Activated CD4-positive, alpha-beta T cell treated with anti-CD3 and anti-CD28 coated beads, Interleukin-2, amount 10 ng/mL, durations not matched to agents 24 days and 14 days (primary cell): Measurements from ENCODE around the gene GAB2. TPM values are rescaled to one million over a fixed set of nuclear protein-coding genes. Genes with fewer than 3 reads are reported as not detected.

Source experiments
- DNase-seq: peaks from one replicate; pipeline ENCODE4 v3.0.0; 2022
- H3K27ac Mint-ChIP-seq: one replicate; pipeline ENCODE4 v1.8.0; 2022; ENCODE audit warnings: mild to moderate bottlenecking, mixed read lengths
- H3K27me3 Mint-ChIP-seq: one replicate; pipeline ENCODE4 v1.8.0; 2022; ENCODE audit warnings: mixed read lengths
- H3K36me3 Mint-ChIP-seq: one replicate; pipeline ENCODE4 v1.8.0; 2022; ENCODE audit warnings: low read depth, mild to moderate bottlenecking, mixed read lengths
- H3K4me1 Mint-ChIP-seq: one replicate; pipeline ENCODE4 v1.8.0; 2021; ENCODE audit warnings: mixed read lengths
- H3K4me3 Mint-ChIP-seq: one replicate; pipeline ENCODE4 v1.8.0; 2022; ENCODE audit warnings: mild to moderate bottlenecking, moderate library complexity, mixed read lengths
- H3K9me3 Mint-ChIP-seq: one replicate; pipeline ENCODE4 v1.8.0; 2021; ENCODE audit warnings: mixed read lengths
- intact Hi-C: fragments of 100-400 bp; cut with micrococcal nuclease; formaldehyde crosslinking; loops from one replicate; pipeline ENCODE4 v1.15.1; 2023
- total RNA-seq: library from RNA; stranded (reverse); gene quantifications from 2 replicates; pipeline ENCODE4 v1.2.3, GENCODE V29; 2022

Gene GAB2
- total RNA-seq, 1 donor from 2014 or later: 16.1 TPM

GRCh38 chr11:78217650-78218541, 199.7 kb downstream of the GAB2 start:
- Mint-ChIP-seq H3K4me3 (no peak overlapping the region), H3K27ac (no peak overlapping the region), H3K4me1 (peaks cover 22% of the 10 kb centered on the region), H3K9me3 (no peaks in the 10 kb centered on the region), H3K36me3 (peaks cover 53% of the 10 kb centered on the region), H3K27me3 (no peaks in the 10 kb centered on the region)
- no peak for DNase-seq
- intact Hi-C loops: no loop called here

DNA sequence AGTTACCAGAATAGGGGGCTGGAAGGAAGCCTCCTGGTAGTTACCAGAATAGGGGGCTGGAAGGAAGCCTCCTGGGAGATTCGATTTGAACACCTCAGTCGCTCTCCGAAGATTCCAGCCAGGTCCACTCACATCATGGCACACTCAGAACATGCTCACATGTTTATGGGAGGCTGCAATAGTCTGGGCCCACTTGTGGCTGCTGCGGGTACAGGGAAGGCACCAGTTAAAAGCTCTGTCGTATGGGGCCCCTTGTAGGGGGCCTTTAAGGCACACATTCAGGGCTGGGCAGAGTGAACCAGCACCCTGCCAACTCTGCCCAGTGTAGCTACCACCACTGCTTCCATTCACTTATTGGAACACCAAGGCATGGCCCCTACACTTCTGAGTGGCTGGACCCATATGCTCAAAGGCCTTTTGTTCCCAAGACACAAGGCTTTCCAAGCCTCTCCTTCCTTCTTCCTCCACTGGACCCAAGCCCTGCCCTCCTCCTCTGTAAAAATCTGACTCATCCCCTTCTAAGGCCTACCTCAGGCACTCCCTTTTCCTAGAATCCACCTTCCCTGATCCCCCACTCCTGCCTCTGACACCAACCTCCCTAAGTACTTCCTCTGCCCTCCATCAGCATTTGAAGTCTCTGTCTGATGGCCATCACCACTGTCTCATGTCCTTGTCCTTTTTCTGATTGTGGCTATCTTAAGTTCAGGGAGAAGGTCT, 200.9 kb downstream of the GAB2 start:
- peaks cover 57% of the 10 kb centered on the region for H3K36me3 Mint-ChIP-seq
- H3K27me3 Mint-ChIP-seq: no peaks in the 10 kb centered on the region
- intact Hi-C loops: no loop called here
- no peaks in the 10 kb centered on the region for H3K9me3 Mint-ChIP-seq
- no peak overlapping the region for H3K4me3 Mint-ChIP-seq
- H3K4me1 Mint-ChIP-seq: peaks cover 27% of the 10 kb centered on the region
- no peak for DNase-seq
- H3K27ac Mint-ChIP-seq: no peak overlapping the region

DNA sequence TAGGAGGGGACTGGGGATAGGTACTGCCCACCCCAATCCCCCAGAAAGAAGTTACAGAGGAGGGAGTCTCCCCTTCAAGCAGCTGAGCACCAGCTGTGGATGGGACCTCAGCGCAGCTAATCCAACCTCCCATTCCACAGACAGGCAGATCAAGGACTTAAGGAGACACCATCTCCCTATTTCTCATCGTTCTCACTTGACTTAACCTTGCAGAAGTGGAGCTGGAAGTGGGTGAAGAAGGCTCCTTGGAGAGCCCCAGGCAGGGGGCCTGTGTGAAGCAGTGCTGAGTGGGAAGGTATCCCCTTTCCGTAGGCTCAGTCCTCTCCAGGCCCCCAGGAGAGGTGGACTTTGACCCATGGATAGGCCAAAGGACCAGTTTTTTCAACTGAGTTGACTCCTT, 201.6 kb downstream of the GAB2 start:
- DNase-seq: no peak
- H3K36me3 Mint-ChIP-seq: peaks cover 57% of the 10 kb centered on the region
- H3K4me3 Mint-ChIP-seq: no peak overlapping the region
- H3K4me1 Mint-ChIP-seq: peaks cover 24% of the 10 kb centered on the region
- intact Hi-C loops: no loop called here
- no peak overlapping the region for H3K27ac Mint-ChIP-seq
- H3K27me3 Mint-ChIP-seq: no peaks in the 10 kb centered on the region
- no peaks in the 10 kb centered on the region for H3K9me3 Mint-ChIP-seq

DNA sequence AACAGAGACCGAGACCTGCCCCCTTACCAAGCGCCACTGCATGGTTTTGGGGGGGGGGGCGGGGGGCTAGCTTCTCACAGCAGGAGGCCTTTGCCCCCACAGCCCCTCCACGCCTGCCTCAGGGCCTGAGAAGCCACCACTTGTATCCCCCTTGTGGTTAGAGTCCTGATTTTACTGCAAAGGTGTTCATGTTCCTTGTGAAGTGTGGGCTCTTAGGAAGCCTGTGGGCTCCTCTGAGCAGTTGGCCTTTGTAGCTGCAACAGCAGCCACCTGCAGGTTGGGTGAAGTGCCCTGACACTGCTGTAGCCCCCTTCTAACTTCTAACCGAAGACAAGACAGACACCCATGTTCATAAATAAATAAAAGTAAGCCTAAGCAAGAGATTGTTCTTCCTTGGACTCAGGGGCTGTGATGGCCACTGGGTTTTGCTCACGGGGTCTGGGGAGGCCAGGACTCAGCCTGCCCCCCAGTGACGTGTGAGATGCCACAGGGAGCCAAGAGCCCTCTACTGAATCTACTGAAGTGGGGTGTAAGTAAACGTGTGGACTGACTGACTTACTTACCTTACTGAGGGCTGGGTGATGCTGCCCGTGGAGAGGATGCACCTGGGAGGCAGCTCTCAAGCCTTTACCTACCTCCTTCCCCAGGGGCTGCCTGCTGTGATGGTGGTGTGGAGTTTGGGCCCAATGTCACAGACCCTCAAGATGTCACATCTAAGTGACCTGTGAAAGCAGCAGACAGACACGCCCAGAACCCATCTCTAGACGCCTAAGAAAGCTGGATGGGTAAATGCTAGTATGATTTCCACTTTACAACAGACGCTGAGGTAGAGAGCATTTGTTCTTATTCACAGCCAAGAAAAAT, 203.1 kb downstream of the GAB2 start:
- no peaks in the 10 kb centered on the region for H3K27me3 Mint-ChIP-seq
- peaks cover 60% of the 10 kb centered on the region for H3K36me3 Mint-ChIP-seq
- H3K4me1 Mint-ChIP-seq: peaks cover 15% of the 10 kb centered on the region
- H3K27ac Mint-ChIP-seq: no peak overlapping the region
- intact Hi-C loops: no loop called here
- no peaks in the 10 kb centered on the region for H3K9me3 Mint-ChIP-seq
- H3K4me3 Mint-ChIP-seq: no peak overlapping the region
- DNase-seq: no peak

GRCh38 chr11:78213526-78214330, 203.9 kb downstream of the GAB2 start:
- intact Hi-C loops: no loop called here
- no peak for DNase-seq
- H3K27ac Mint-ChIP-seq: no peak overlapping the region
- no peak overlapping the region for H3K4me3 Mint-ChIP-seq
- H3K4me1 Mint-ChIP-seq: peaks cover 15% of the 10 kb centered on the region
- H3K9me3 Mint-ChIP-seq: no peaks in the 10 kb centered on the region
- no peaks in the 10 kb centered on the region for H3K27me3 Mint-ChIP-seq
- H3K36me3 Mint-ChIP-seq: peaks cover 66% of the 10 kb centered on the region

GRCh38 chr11:78212586-78213371, 204.8 kb downstream of the GAB2 start:
- Mint-ChIP-seq H3K27me3 (no peaks in the 10 kb centered on the region), H3K9me3 (no peaks in the 10 kb centered on the region), H3K27ac (no peak overlapping the region), H3K4me3 (no peak overlapping the region), H3K36me3 (peaks cover 63% of the 10 kb centered on the region), H3K4me1 (peaks cover 9% of the 10 kb centered on the region)
- intact Hi-C loops: no loop called here
- DNase-seq: no peak

DNA sequence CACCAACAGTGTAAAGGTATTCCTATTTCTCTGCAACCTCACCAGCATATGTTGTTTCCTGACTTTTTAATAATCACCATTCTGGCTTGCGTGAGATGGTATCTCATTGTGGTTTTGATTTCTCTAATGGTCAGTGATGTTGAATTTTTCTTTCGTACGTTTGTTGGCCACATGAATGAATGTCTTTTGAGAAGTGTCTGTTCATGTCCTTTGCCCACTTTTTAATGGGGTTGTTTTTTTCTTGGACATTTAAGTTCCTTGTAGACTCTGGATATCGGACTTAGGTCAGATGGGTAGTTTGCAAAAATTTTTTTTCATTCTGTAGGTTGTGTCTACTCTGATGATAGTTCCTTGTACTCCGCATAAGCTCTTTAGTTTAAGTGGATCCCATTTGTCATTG, 206.1 kb downstream of the GAB2 start:
- Mint-ChIP-seq H3K27ac (no peak overlapping the region), H3K27me3 (no peaks in the 10 kb centered on the region), H3K36me3 (peaks cover 60% of the 10 kb centered on the region), H3K4me1 (peaks cover 5% of the 10 kb centered on the region), H3K9me3 (no peaks in the 10 kb centered on the region), H3K4me3 (no peak overlapping the region)
- no peak for DNase-seq
- intact Hi-C loops: no loop called here

DNA sequence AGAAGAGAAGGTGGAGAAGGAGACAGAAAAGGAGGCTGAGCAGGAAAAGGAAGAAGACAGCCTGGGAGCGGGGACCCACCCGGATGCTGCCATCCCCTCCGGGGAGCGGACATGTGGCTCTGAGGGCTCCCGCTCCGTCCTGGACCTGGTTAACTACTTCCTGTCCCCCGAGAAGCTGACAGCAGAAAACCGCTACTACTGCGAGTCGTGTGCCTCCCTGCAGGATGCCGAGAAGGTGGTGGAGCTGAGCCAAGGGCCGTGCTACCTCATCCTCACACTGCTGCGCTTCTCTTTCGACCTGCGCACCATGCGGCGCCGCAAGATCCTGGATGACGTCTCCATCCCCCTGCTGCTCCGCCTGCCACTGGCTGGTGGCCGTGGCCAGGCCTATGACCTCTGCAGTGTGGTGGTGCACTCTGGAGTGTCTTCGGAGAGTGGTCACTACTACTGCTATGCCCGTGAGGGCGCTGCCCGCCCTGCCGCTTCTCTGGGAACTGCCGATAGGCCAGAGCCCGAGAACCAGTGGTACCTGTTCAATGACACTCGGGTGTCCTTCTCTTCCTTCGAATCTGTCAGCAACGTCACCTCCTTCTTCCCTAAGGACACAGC, 207.5 kb downstream of the GAB2 start:
- no peak overlapping the region for H3K4me3 Mint-ChIP-seq
- peaks cover 57% of the 10 kb centered on the region for H3K36me3 Mint-ChIP-seq
- intact Hi-C loops: no loop called here
- H3K4me1 Mint-ChIP-seq: peaks cover 11% of the 10 kb centered on the region
- H3K27ac Mint-ChIP-seq: no peak overlapping the region
- H3K27me3 Mint-ChIP-seq: no peaks in the 10 kb centered on the region
- DNase-seq: no peak
- H3K9me3 Mint-ChIP-seq: no peaks in the 10 kb centered on the region

- Mint-ChIP-seq H3K9me3 (no peaks in the 10 kb centered on the region), H3K4me3 (no peak overlapping the region), H3K36me3 (peaks cover 61% of the 10 kb centered on the region), H3K4me1 (peaks cover 15% of the 10 kb centered on the region), H3K27me3 (no peaks in the 10 kb centered on the region), H3K27ac (no peak overlapping the region)
- intact Hi-C loops: no loop called here
- no peak for DNase-seq
Measured at GRCh38 chr11:78209478-78209877, 208.1 kb downstream of the GAB2 start.

DNA sequence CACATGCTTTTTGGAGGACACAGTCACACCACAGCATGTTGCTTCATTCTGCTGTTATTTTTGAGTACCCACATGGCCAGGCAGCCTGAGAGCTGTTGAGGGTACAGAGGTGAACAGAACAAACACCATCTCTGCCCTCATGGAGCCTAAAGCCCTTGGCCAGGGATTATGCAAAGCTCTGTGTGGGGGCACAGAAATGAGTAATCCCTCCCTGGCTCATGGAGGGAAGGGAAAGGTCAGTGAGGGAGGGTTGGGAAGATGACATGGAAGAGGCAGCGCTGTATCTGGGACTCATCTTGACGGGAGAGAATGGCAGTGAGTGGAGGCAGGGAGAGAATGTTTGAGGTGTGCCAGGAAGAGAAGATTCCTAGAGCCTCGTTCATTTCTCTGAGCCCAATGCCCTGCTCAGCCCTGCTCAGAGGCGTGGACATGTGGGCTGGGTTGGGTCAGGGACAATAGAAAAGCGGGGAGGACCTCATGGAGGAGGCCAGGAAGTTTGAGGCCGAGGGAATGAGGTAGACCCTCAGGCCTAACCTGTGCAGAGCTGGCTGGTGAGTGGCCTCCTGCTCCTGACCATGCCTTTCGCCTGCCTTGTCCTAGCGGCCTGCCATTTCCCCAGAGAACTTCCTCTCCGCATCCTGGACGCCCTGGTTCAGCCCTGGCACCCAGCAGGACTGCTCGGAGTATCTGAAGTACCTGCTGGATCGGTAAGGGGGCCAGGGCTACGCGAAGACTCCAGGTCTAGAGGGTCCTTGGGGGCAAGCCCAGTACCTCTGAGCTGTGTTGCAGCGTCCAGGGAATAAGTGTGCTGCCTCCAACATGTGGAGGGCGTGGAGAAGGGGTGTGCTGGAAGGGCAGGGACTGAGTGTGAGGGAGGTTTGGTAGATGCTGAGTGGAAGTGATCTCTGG, 209.1 kb downstream of the GAB2 start:
- Mint-ChIP-seq H3K4me3 (no peak overlapping the region), H3K36me3 (peaks cover 58% of the 10 kb centered on the region), H3K27me3 (no peaks in the 10 kb centered on the region), H3K9me3 (no peaks in the 10 kb centered on the region), H3K4me1 (peaks cover 17% of the 10 kb centered on the region), H3K27ac (no peak overlapping the region)
- DNase-seq: no peak
- intact Hi-C loops: no loop called here

DNA sequence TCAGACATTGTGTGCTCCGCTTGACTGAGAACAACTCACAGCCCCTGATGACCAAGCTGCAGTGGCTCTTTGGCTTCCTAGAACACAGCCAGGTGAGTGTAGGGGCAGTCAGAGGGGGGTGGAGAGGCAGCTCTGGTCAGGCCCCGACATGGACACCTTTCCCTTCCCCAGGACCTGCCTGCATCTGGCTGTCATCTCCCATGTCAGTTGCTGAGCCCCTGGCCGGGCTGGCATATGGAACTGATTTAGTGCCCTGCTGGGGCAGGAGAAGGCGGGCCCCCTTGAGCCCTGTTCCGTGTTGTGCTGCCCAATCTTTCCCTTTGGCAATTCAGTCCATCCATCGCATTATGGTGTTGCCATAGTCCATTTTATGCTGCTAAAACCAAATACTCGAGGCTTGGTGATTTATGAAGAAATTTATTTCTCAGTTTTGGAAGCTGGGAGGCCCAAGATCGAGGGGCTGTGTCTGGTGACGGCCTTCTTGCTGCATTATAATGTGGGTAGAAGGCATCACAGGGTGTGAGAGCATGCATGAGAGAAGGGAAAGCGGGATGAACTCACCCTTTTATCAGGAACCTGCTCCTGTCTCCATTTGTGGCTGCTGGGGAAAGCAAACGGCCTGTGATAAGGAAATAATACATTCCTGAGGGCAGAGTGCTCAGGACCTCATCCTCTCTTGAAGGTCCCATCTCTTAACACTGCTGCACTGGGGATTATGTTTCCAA, 209.9 kb downstream of the GAB2 start:
- intact Hi-C loops: no loop called here
- Mint-ChIP-seq H3K9me3 (no peaks in the 10 kb centered on the region), H3K27me3 (no peaks in the 10 kb centered on the region), H3K27ac (no peak overlapping the region), H3K4me3 (no peak overlapping the region), H3K36me3 (peaks cover 59% of the 10 kb centered on the region), H3K4me1 (peaks cover 22% of the 10 kb centered on the region)
- DNase-seq: no peak
